GM12873 (cell line): ENCODE measurements around the gene CCDC57.

Experiments
- CTCF ChIP-seq: IDR thresholded peaks from 2 replicates; pipeline ENCODE4 v1.5.1; 2012; ENCODE audit warnings: low read depth, mild to moderate bottlenecking, moderate library complexity, low read length, control low read depth; ENCODE audit not compliant: insufficient read depth; ENCODE audit errors: missing control alignments

Gene CCDC57

GRCh38 chr17:82107341-82107860 lies 105.2 kb downstream of the CCDC57 start:
- TF ChIP-seq CTCF, result peak; percentile 45

GRCh38 chr17:82106688-82107305 lies 105.8 kb downstream of the CCDC57 start:
- no peak for TF ChIP-seq CTCF

- TF ChIP-seq CTCF, result peak; percentile 70
Measured at GRCh38 chr17:82105882-82106687, 106.6 kb downstream of the CCDC57 start.

GRCh38 chr17:82105417-82105881 lies 107.2 kb downstream of the CCDC57 start:
- no peak for TF ChIP-seq CTCF

GRCh38 chr17:82104797-82105416 lies 107.7 kb downstream of the CCDC57 start:
- no peak for TF ChIP-seq CTCF

GRCh38 chr17:82103553-82104451 lies 108.8 kb downstream of the CCDC57 start:
- TF ChIP-seq CTCF, result no peak
